SU-DHL-6 (cell line): ENCODE results near the gene PXN.

ENCODE experiments used
- CTCF ChIP-seq: fragments of 200-600 bp; sonication (generic); IDR thresholded peaks from one replicate; pipeline ENCODE4 v1.5.1; 2017; ENCODE audit warnings: antibody characterized with exemption, mild to moderate bottlenecking, low read length, moderate library complexity; ENCODE audit not compliant: insufficient read depth, poor library complexity, severe bottlenecking
- EZH2phosphoT487 ChIP-seq: fragments of 200-600 bp; sonication (generic), shearing (Covaris generic); conservative IDR thresholded peaks from 2 replicates; pipeline ENCODE4 v1.6.1; 2018; ENCODE audit warnings: mild to moderate bottlenecking, antibody characterized with exemption, low read length, moderate library complexity, mixed read lengths

GRCh38 chr12:120175537-120175936 lies 90.0 kb downstream of the PXN start:
- TF ChIP-seq CTCF (no peak), EZH2phosphoT487 (no peak)
